Kidney (tissue), 14 donors: ENCODE data around the gene C11orf68. TPM values are rescaled to one million over a fixed set of nuclear protein-coding genes. Genes with fewer than 3 reads are reported as not detected.

Experiments used
- DNase-seq, 5 donors: peaks; one replicate each; pipeline ENCODE4 v3.0.0-alpha.2; 2013 to 2020
- FAIRE-seq: peaks from 2 replicates; lab custom pipeline; 2012; peaks lifted over from hg19 to GRCh38; lab: Jason Lieb, UNC
- H3K27ac ChIP-seq, 2 donors: one replicate each; pipeline ENCODE4 v1.7.0; 2013; ENCODE audit warnings: low read depth in 2 of 2, low read length in 2 of 2, inconsistent platforms in 1 of 2
- H3K27me3 ChIP-seq: one replicate; pipeline ENCODE4 v1.7.1; 2013; ENCODE audit warnings: low read length, inconsistent platforms; ENCODE audit not compliant: control insufficient read depth, insufficient read depth
- H3K36me3 ChIP-seq, 3 donors: one replicate each; pipeline versions ENCODE4 v1.7.0 to v1.7.1; 2013; ENCODE audit warnings: low read length in 3 of 3, control low read depth in 1 of 3, inconsistent platforms in 1 of 3; ENCODE audit not compliant: insufficient read depth in 3 of 3, control insufficient read depth in 2 of 3
- H3K4me1 ChIP-seq, 3 donors: one replicate each; pipeline versions ENCODE4 v1.7.0 to v1.7.1; 2013; ENCODE audit warnings: low read length in 3 of 3, inconsistent platforms in 1 of 3, low read depth in 1 of 3; ENCODE audit not compliant: control insufficient read depth in 2 of 3, insufficient read depth in 2 of 3
- H3K4me3 ChIP-seq, 3 donors: one replicate each; pipeline versions ENCODE4 v1.7.0 to v1.8.1; 2013; ENCODE audit warnings: low read length in 3 of 3, control low read depth in 1 of 3, inconsistent platforms in 1 of 3
- H3K9ac ChIP-seq, 3 donors: one replicate each; pipeline versions ENCODE4 v1.7.0 to v1.7.1; 2013; ENCODE audit warnings: low read length in 3 of 3, control low read depth in 1 of 3, inconsistent platforms in 1 of 3
- H3K9me3 ChIP-seq, 3 donors: one replicate each; pipeline versions ENCODE4 v1.7.0 to v1.7.1; 2013; ENCODE audit warnings: low read length in 3 of 3, control low read depth in 1 of 3, inconsistent platforms in 1 of 3; ENCODE audit not compliant: control insufficient read depth in 2 of 3, insufficient read depth in 1 of 3
- CTCF ChIP-seq: IDR thresholded peaks from 3 replicates; pipeline ENCODE4 v1.5.1; 2012; ENCODE audit warnings: mild to moderate bottlenecking, moderate library complexity, borderline replicate concordance; ENCODE audit not compliant: insufficient read depth; ENCODE audit errors: extremely low read depth
- intact Hi-C: fragments of 100-400 bp; cut with DNase I; formaldehyde crosslinking; loops from one replicate; pipeline ENCODE4 v1.11.1; 2022
- polyA plus RNA-seq: library from polyadenylated mRNA; stranded (reverse); fragments of 350-450 nt; fragmentation: Illumina TruSeq; extraction: RNeasy Lipid Tissue Mini Kit (QIAGEN cat#74804); gene quantifications from one replicate; pipeline ENCODE4 v1.2.3, GENCODE V29; 2014; ENCODE audit warnings: low read depth, low replicate concordance; ENCODE audit not compliant: insufficient read depth
- total RNA-seq: library from RNA; stranded (reverse); fragmentation: NEBNext Ultra II Directional; extraction: Animal tissue kit (Norgen Biotek cat#: 25700); gene quantifications from one replicate; pipeline ENCODE4 v1.2.1, GENCODE V29; 2021
- donor health status: control.
- donor health status: control.
- donor health status: control.
- donor health status: control.
- donor health status: control.
- donor health status: DM: yes; HTN: yes; CAD: no.
- donor health status: Normal renal cell carcinoma (clear cell type).

The C11orf68 gene
- total and polyA plus RNA-seq, 2 donors from 2014 or later, result 38.0 to 52.0 TPM

GRCh38 chr11:65942531-65942930 lies 23.7 kb upstream of the C11orf68 start:
- no peak overlapping the region for H3K9ac ChIP-seq
- no peak for TF ChIP-seq CTCF
- no peaks in the 10 kb centered on the region for H3K9me3 ChIP-seq
- H3K4me3 ChIP-seq, result no peak overlapping the region
- no peak for FAIRE-seq
- peak in 1 of 5 donors; percentile 43 for DNase-seq
- H3K27ac ChIP-seq, result no peak overlapping the region
- intact Hi-C loops, result no loop called here
- H3K36me3 ChIP-seq, result no peaks in the 10 kb centered on the region
- no peaks in the 10 kb centered on the region for H3K4me1 ChIP-seq
- H3K27me3 ChIP-seq, result no peaks in the 10 kb centered on the region

GRCh38 chr11:65941720-65942310 lies 23.0 kb upstream of the C11orf68 start:
- DNase-seq (peak in 1 of 5 donors; percentile 21), FAIRE-seq (no peak)
- H3K9me3 ChIP-seq, result no peaks in the 10 kb centered on the region
- intact Hi-C loops, result no loop called here
- no peak overlapping the region for H3K9ac ChIP-seq
- no peaks in the 10 kb centered on the region for H3K27me3 ChIP-seq
- TF ChIP-seq CTCF, result no peak
- H3K4me3 ChIP-seq, result no peak overlapping the region
- H3K4me1 ChIP-seq, result no peaks in the 10 kb centered on the region
- H3K27ac ChIP-seq, result no peak overlapping the region
- no peaks in the 10 kb centered on the region for H3K36me3 ChIP-seq

GRCh38 chr11:65937766-65938165 lies 18.9 kb upstream of the C11orf68 start:
- Histone ChIP-seq H3K9me3 (no peaks in the 10 kb centered on the region), H3K9ac (no peak overlapping the region), H3K27me3 (no peaks in the 10 kb centered on the region), H3K4me3 (no peak overlapping the region), H3K36me3 (no peaks in the 10 kb centered on the region), H3K4me1 (no peaks in the 10 kb centered on the region), H3K27ac (no peak overlapping the region)
- intact Hi-C loops, result no loop called here
- no peak for FAIRE-seq
- no peak for TF ChIP-seq CTCF
- no peak for DNase-seq

GRCh38 chr11:65934014-65934413 lies 15.2 kb upstream of the C11orf68 start:
- DNase-seq (peak in 1 of 5 donors; percentile 44), FAIRE-seq (no peak)
- no peaks in the 10 kb centered on the region for H3K36me3 ChIP-seq
- H3K4me3 ChIP-seq, result no peak overlapping the region
- no peak for TF ChIP-seq CTCF
- no peaks in the 10 kb centered on the region for H3K9me3 ChIP-seq
- no peak overlapping the region for H3K9ac ChIP-seq
- H3K4me1 ChIP-seq, result no peaks in the 10 kb centered on the region
- no peak overlapping the region for H3K27ac ChIP-seq
- intact Hi-C loops, result no loop called here
- no peaks in the 10 kb centered on the region for H3K27me3 ChIP-seq
